8988T (cell line): ENCODE data around the gene PCK1.

Experiments used
- DNase-seq: peaks from one replicate; pipeline ENCODE4 v3.0.0; 2011

PCK1 gene

GRCh38 chr20:57536771-57537724, 23.9 kb upstream of the PCK1 start:
- DNase-seq = no peak

- no peak for DNase-seq
Measured at GRCh38 chr20:57537822-57538221, 23.1 kb upstream of the PCK1 start.

GRCh38 chr20:57539889-57540288, 21.0 kb upstream of the PCK1 start:
- no peak for DNase-seq

- no peak for DNase-seq
Measured at GRCh38 chr20:57540890-57541580, 19.9 kb upstream of the PCK1 start.

GRCh38 chr20:57543754-57544153, 17.2 kb upstream of the PCK1 start:
- DNase-seq = no peak

- no peak for DNase-seq
Measured at GRCh38 chr20:57544838-57545564, 15.9 kb upstream of the PCK1 start.

GRCh38 chr20:57545927-57546662, 14.8 kb upstream of the PCK1 start:
- no peak for DNase-seq

GRCh38 chr20:57546956-57547649, 13.8 kb upstream of the PCK1 start:
- DNase-seq = no peak

GRCh38 chr20:57548177-57549058, 12.5 kb upstream of the PCK1 start:
- no peak for DNase-seq

- DNase-seq = no peak
Measured at GRCh38 chr20:57552471-57552870, 8.4 kb upstream of the PCK1 start.

- no peak for DNase-seq
Measured at GRCh38 chr20:57553376-57554018, 7.4 kb upstream of the PCK1 start.

GRCh38 chr20:57555457-57556184, 5.3 kb upstream of the PCK1 start:
- no peak for DNase-seq

- DNase-seq = no peak
Measured at GRCh38 chr20:57556980-57557274, 4.0 kb upstream of the PCK1 start.

GRCh38 chr20:57557926-57558613, 2.8 kb upstream of the PCK1 start:
- DNase-seq = no peak

- DNase-seq = no peak
Measured at GRCh38 chr20:57558614-57559288, 2.2 kb upstream of the PCK1 start.

GRCh38 chr20:57559289-57559634, 1.6 kb upstream of the PCK1 start:
- no peak for DNase-seq

- DNase-seq = no peak
Measured at GRCh38 chr20:57559658-57560553, 1.0 kb upstream of the PCK1 start.
